Measurements from ENCODE around the gene ARHGEF2.

ARHGEF2 gene

GRCh38 chr1:155978325-155978972 lies at the start of gene ARHGEF2:
ARHGEF2 (minus strand) TSS chr1:155978547; CDS start chr1:155978427, 120 bp downstream.
- DNase-seq = peak; percentile 92

GRCh38 chr1:156026588-156026987 lies 48.2 kb upstream of the ARHGEF2 start:
- DNase-seq = no peak

GRCh38 chr1:156025876-156026275 lies 47.5 kb upstream of the ARHGEF2 start:
- peak; percentile 50 for DNase-seq

GRCh38 chr1:156024801-156025200 lies 46.5 kb upstream of the ARHGEF2 start:
- no peak for DNase-seq

GRCh38 chr1:156021954-156022353 lies 43.6 kb upstream of the ARHGEF2 start:
- no peak for DNase-seq

GRCh38 chr1:156021093-156021428 lies 42.7 kb upstream of the ARHGEF2 start:
- DNase-seq = no peak

- peak; percentile 100 for DNase-seq
Observed at GRCh38 chr1:156020293-156021092, 42.1 kb upstream of the ARHGEF2 start, which contains the start of gene SSR2. SSR2 (minus strand) TSS chr1:156020951; CDS start chr1:156020167, 784 bp downstream.

GRCh38 chr1:156019946-156020292 lies 41.6 kb upstream of the ARHGEF2 start:
- DNase-seq = no peak

- DNase-seq = no peak
Observed at GRCh38 chr1:156014829-156015228, 36.5 kb upstream of the ARHGEF2 start.

GRCh38 chr1:156012051-156012817 lies 33.9 kb upstream of the ARHGEF2 start:
- DNase-seq = no peak

- no peak for DNase-seq
Observed at GRCh38 chr1:156009404-156009803, 31.1 kb upstream of the ARHGEF2 start.

- DNase-seq = no peak
Observed at GRCh38 chr1:156006666-156007376, 28.5 kb upstream of the ARHGEF2 start.

- no peak for DNase-seq
Observed at GRCh38 chr1:156004843-156005584, 26.7 kb upstream of the ARHGEF2 start.

- DNase-seq = no peak
Observed at GRCh38 chr1:156003923-156004188, 25.5 kb upstream of the ARHGEF2 start.

- DNase-seq = no peak
Observed at GRCh38 chr1:156002188-156002911, 24.0 kb upstream of the ARHGEF2 start.

GRCh38 chr1:156001662-156002171 lies 23.4 kb upstream of the ARHGEF2 start:
- DNase-seq = no peak

- DNase-seq = no peak
Observed at GRCh38 chr1:156001021-156001661, 22.8 kb upstream of the ARHGEF2 start.

GRCh38 chr1:155999964-156000363 lies 21.6 kb upstream of the ARHGEF2 start:
- DNase-seq = no peak

GRCh38 chr1:155996166-155996565 lies 17.8 kb upstream of the ARHGEF2 start:
- DNase-seq = no peak

GRCh38 chr1:155993595-155993994 lies 15.2 kb upstream of the ARHGEF2 start:
- no peak for DNase-seq

Measured in NCI-H345 (cell line).